ENCODE data around the gene EIF4E3. TPM values are rescaled to one million over a fixed set of nuclear protein-coding genes. Genes with fewer than 3 reads are reported as not detected.

EIF4E3 gene
- total RNA-seq, 1 experiment from 2014 or later = not detected

GRCh38 chr3:71722693-71723092, 2.5 kb downstream of the EIF4E3 start:
- Histone ChIP-seq H3K4me2 (no peak overlapping the region), H4K20me1 (ENCODE audit: insufficient read depth) (no peaks in the 10 kb centered on the region), H3K36me3 (ENCODE audit: low read depth) (no peaks in the 10 kb centered on the region), H2AFZ (no peak overlapping the region), H3K9me2 (ENCODE audit: insufficient read depth) (no peaks in the 10 kb centered on the region), H3F3A (ENCODE audit: insufficient read depth, low read depth) (no peaks in the 10 kb centered on the region), H3K27me3 (ENCODE audit: insufficient read depth, low read depth) (peaks cover 28% of the 10 kb centered on the region), H3K9me3 (ENCODE audit: insufficient read depth, low read depth) (no peaks in the 10 kb centered on the region), H3K27ac (no peak overlapping the region), H3K79me2 (ENCODE audit: low read depth) (no peaks in the 10 kb centered on the region), H3K4me1 (replicated peaks; ENCODE audit: insufficient read depth) (no peaks in the 10 kb centered on the region), H3K4me3 (no peak overlapping the region)
- TF ChIP-seq, protein P1, sequence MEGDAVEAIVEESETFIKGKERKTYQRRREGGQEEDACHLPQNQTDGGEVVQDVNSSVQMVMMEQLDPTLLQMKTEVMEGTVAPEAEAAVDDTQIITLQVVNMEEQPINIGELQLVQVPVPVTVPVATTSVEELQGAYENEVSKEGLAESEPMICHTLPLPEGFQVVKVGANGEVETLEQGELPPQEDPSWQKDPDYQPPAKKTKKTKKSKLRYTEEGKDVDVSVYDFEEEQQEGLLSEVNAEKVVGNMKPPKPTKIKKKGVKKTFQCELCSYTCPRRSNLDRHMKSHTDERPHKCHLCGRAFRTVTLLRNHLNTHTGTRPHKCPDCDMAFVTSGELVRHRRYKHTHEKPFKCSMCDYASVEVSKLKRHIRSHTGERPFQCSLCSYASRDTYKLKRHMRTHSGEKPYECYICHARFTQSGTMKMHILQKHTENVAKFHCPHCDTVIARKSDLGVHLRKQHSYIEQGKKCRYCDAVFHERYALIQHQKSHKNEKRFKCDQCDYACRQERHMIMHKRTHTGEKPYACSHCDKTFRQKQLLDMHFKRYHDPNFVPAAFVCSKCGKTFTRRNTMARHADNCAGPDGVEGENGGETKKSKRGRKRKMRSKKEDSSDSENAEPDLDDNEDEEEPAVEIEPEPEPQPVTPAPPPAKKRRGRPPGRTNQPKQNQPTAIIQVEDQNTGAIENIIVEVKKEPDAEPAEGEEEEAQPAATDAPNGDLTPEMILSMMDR (conservative IDR thresholded peaks at IDR 0.05) = no peak
- no peak for TF ChIP-seq EZH2 (IDR thresholded peaks at IDR 0.05; ENCODE audit: low read depth)
- no peak for DNase-seq
- CTCF ChIA-PET = no interaction called here
- intact Hi-C loops (cut with micrococcal nuclease; ENCODE audit: unreplicated experiment) = no loop called here
- no TSS peak for BruUV-seq (replicated peaks)
- POLR2A ChIA-PET (ENCODE audit: unreplicated experiment) = no interaction called here

- no TSS peak for BruUV-seq (replicated peaks)
- H3K27me3 ChIP-seq (ENCODE audit: insufficient read depth, low read depth) = peaks cover 33% of the 10 kb centered on the region
- POLR2A ChIA-PET (ENCODE audit: unreplicated experiment) = no interaction called here
- H3K4me2 ChIP-seq = no peak overlapping the region
- no peaks in the 10 kb centered on the region for H3K79me2 ChIP-seq (ENCODE audit: low read depth)
- no peak overlapping the region for H3K27ac ChIP-seq
- CTCF ChIA-PET = no interaction called here
- no peak overlapping the region for H2AFZ ChIP-seq
- no peaks in the 10 kb centered on the region for H4K20me1 ChIP-seq (ENCODE audit: insufficient read depth)
- H3K4me3 ChIP-seq = no peak overlapping the region
- no peak for DNase-seq
- H3K9me3 ChIP-seq (ENCODE audit: insufficient read depth, low read depth) = no peaks in the 10 kb centered on the region
- no peaks in the 10 kb centered on the region for H3K4me1 ChIP-seq (replicated peaks; ENCODE audit: insufficient read depth)
- H3K9me2 ChIP-seq (ENCODE audit: insufficient read depth) = no peaks in the 10 kb centered on the region
- intact Hi-C loops (cut with micrococcal nuclease; ENCODE audit: unreplicated experiment) = no loop called here
- no peaks in the 10 kb centered on the region for H3K36me3 ChIP-seq (ENCODE audit: low read depth)
- H3F3A ChIP-seq (ENCODE audit: insufficient read depth, low read depth) = no peaks in the 10 kb centered on the region
- TF ChIP-seq, protein P1 (conservative IDR thresholded peaks at IDR 0.05) = no peak
- TF ChIP-seq EZH2 (IDR thresholded peaks at IDR 0.05; ENCODE audit: low read depth) = no peak
Measured at GRCh38 chr3:71721651-71722157, 3.5 kb downstream of the EIF4E3 start.

- TF ChIP-seq, protein P1 (conservative IDR thresholded peaks at IDR 0.05) = no peak
- peaks cover 33% of the 10 kb centered on the region for H3K27me3 ChIP-seq (ENCODE audit: insufficient read depth, low read depth)
- no peaks in the 10 kb centered on the region for H3K4me1 ChIP-seq (replicated peaks; ENCODE audit: insufficient read depth)
- no peaks in the 10 kb centered on the region for H3K36me3 ChIP-seq (ENCODE audit: low read depth)
- POLR2A ChIA-PET (ENCODE audit: unreplicated experiment) = no interaction called here
- no peak overlapping the region for H3K4me3 ChIP-seq
- DNase-seq = no peak
- CTCF ChIA-PET = no interaction called here
- no peaks in the 10 kb centered on the region for H3K79me2 ChIP-seq (ENCODE audit: low read depth)
- no peak overlapping the region for H3K4me2 ChIP-seq
- no peak overlapping the region for H2AFZ ChIP-seq
- BruUV-seq (replicated peaks) = no TSS peak
- no peaks in the 10 kb centered on the region for H4K20me1 ChIP-seq (ENCODE audit: insufficient read depth)
- H3F3A ChIP-seq (ENCODE audit: insufficient read depth, low read depth) = no peaks in the 10 kb centered on the region
- intact Hi-C loops (cut with micrococcal nuclease; ENCODE audit: unreplicated experiment) = no loop called here
- H3K9me2 ChIP-seq (ENCODE audit: insufficient read depth) = no peaks in the 10 kb centered on the region
- H3K9me3 ChIP-seq (ENCODE audit: insufficient read depth, low read depth) = no peaks in the 10 kb centered on the region
- no peak overlapping the region for H3K27ac ChIP-seq
Measured at GRCh38 chr3:71721002-71721401, 4.2 kb downstream of the EIF4E3 start.
